H1 (cell line): ENCODE results near the gene MTMR10. TPM values are rescaled to one million over a fixed set of nuclear protein-coding genes. Genes with fewer than 3 reads are reported as not detected.

Experiments used
- CTCF ChIA-PET: fragments of 300-600 bp; sonication (Branson Sonifier 250); formaldehyde crosslinking; loops from one replicate; lab custom pipeline; 2021; ENCODE audit not compliant: partially characterized antibody; lab: Charles Lee
- POLR2A ChIA-PET: fragments of 300-600 bp; sonication (Branson Sonifier 250); formaldehyde crosslinking; loops from one replicate; lab custom pipeline; 2021; ENCODE audit warnings: inconsistent platforms; ENCODE audit not compliant: partially characterized antibody; lab: Charles Lee
- DNase-seq, 2 experiments: peaks; one replicate each; pipeline versions ENCODE4 v3.0.0 to v3.0.0-alpha.2; 2010 to 2022; ENCODE audit warnings: low spot score in 2 of 2, low read depth in 1 of 2, mixed read lengths in 1 of 2
- FAIRE-seq: peaks from 2 replicates; lab custom pipeline; 2011; peaks lifted over from hg19 to GRCh38; lab: Jason Lieb, UNC
- H2AFZ ChIP-seq: 2 replicates; pipeline ENCODE4 v1.8.1; 2012; ENCODE audit warnings: low read length, inconsistent platforms
- H2AK5ac ChIP-seq: 2 replicates; pipeline ENCODE4 v1.6.1; 2013; ENCODE audit warnings: low read depth, low read length
- H2BK120ac ChIP-seq: replicated peaks from 2 replicates; pipeline ENCODE3; 2013; ENCODE audit warnings: low read depth, low read length, inconsistent platforms
- H2BK12ac ChIP-seq: 2 replicates; pipeline ENCODE4 v1.6.1; 2013; ENCODE audit warnings: low read depth, low read length
- H2BK15ac ChIP-seq: 2 replicates; pipeline ENCODE4 v1.6.1; 2013; ENCODE audit warnings: low read length
- H2BK20ac ChIP-seq: 2 replicates; pipeline ENCODE4 v1.6.1; 2013; ENCODE audit warnings: low read length
- H2BK5ac ChIP-seq: 2 replicates; pipeline ENCODE4 v1.6.1; 2013; ENCODE audit warnings: low read depth, low read length
- H3K14ac ChIP-seq: 2 replicates; pipeline ENCODE4 v1.6.1; 2013; ENCODE audit warnings: inconsistent platforms; ENCODE audit not compliant: insufficient read length
- H3K18ac ChIP-seq: 2 replicates; pipeline ENCODE4 v1.6.1; 2013; ENCODE audit warnings: low read length; ENCODE audit errors: extremely low read depth
- H3K23ac ChIP-seq: 2 replicates; pipeline ENCODE4 v1.6.1; 2013; ENCODE audit warnings: inconsistent platforms; ENCODE audit not compliant: insufficient read length
- H3K23me2 ChIP-seq: 2 replicates; pipeline ENCODE4 v1.6.1; 2013; ENCODE audit warnings: low read depth, low read length
- H3K27ac ChIP-seq: 2 replicates; pipeline ENCODE4 v1.6.1; 2011; ENCODE audit warnings: low read depth, low read length, inconsistent platforms
- H3K27me3 ChIP-seq, 4 experiments: replicated peaks in 1 of 4; 1 replicate in 1 of 4; 2 replicates in 3 of 4; pipeline versions ENCODE4 v1.6.1 to v1.8.1; 2011 to 2013; ENCODE audit warnings: low read length in 3 of 4, mild to moderate bottlenecking in 3 of 4, inconsistent platforms in 2 of 4, mixed read lengths in 2 of 4, moderate library complexity in 1 of 4; ENCODE audit not compliant: control insufficient read depth in 3 of 4, insufficient read depth in 3 of 4; ENCODE audit errors: extremely low read depth in 1 of 4
- H3K36me3 ChIP-seq, 4 experiments: 2 replicates each; pipeline versions ENCODE4 v1.6.1 to v1.8.1; 2011 to 2013; ENCODE audit warnings: mild to moderate bottlenecking in 4 of 4, low read length in 3 of 4, moderate library complexity in 2 of 4, control low read depth in 1 of 4, inconsistent platforms in 1 of 4; ENCODE audit not compliant: insufficient read depth in 4 of 4, control insufficient read depth in 2 of 4
- H3K4ac ChIP-seq: replicated peaks from 2 replicates; pipeline ENCODE3; 2013; ENCODE audit warnings: low read length, low read depth, mixed read lengths, inconsistent platforms; ENCODE audit not compliant: insufficient read length
- H3K4me1 ChIP-seq, 4 experiments: replicated peaks in 1 of 4; 1 replicate in 1 of 4; 2 replicates in 3 of 4; pipeline versions ENCODE4 v1.6.1 to v1.8.1; 2011 to 2013; ENCODE audit warnings: low read length in 3 of 4, inconsistent platforms in 2 of 4, mixed read lengths in 1 of 4; ENCODE audit not compliant: insufficient read depth in 4 of 4, control insufficient read depth in 3 of 4
- H3K4me2 ChIP-seq, 2 experiments: 2 replicates each; pipeline versions ENCODE4 v1.6.1 to v1.8.1; 2011 to 2013; ENCODE audit warnings: low read depth in 2 of 2, low read length in 2 of 2, control low read depth in 1 of 2, inconsistent platforms in 1 of 2, mild to moderate bottlenecking in 1 of 2; ENCODE audit not compliant: insufficient read depth in 1 of 2
- H3K4me3 ChIP-seq, 4 experiments: fragments of 200-600, 300-600 bp in 1 of 4; sonication (generic), shearing (Covaris generic), sonication (Bioruptor Twin) in 1 of 4; 2 replicates each; pipeline versions ENCODE4 v1.5.1 to v1.8.1; 2011 to 2016; ENCODE audit warnings: low read length in 4 of 4, low read depth in 3 of 4, control low read depth in 2 of 4, inconsistent platforms in 2 of 4, mild to moderate bottlenecking in 2 of 4, mixed read lengths in 1 of 4, moderate library complexity in 1 of 4; ENCODE audit not compliant: insufficient read depth in 2 of 4; ENCODE audit errors: extremely low read depth in 1 of 4
- H3K56ac ChIP-seq: replicated peaks from 2 replicates; pipeline ENCODE3; 2013; ENCODE audit warnings: low read depth, mild to moderate bottlenecking, mixed read lengths, low read length, inconsistent platforms; ENCODE audit not compliant: insufficient read length
- H3K79me1 ChIP-seq: 2 replicates; pipeline ENCODE4 v1.6.1; 2013; ENCODE audit warnings: low read depth, low read length, control low read depth
- H3K79me2 ChIP-seq, 2 experiments: 2 replicates each; pipeline versions ENCODE4 v1.6.1 to v1.8.1; 2012 to 2013; ENCODE audit warnings: low read length in 2 of 2, mild to moderate bottlenecking in 2 of 2, inconsistent platforms in 1 of 2; ENCODE audit not compliant: insufficient read depth in 2 of 2, control insufficient read depth in 1 of 2
- H3K9ac ChIP-seq, 4 experiments: replicated peaks in 1 of 4; 1 replicate in 1 of 4; 2 replicates in 3 of 4; pipeline versions ENCODE4 v1.6.1 to v1.8.1; 2011 to 2013; ENCODE audit warnings: low read depth in 3 of 4, low read length in 3 of 4, control low read depth in 2 of 4, mild to moderate bottlenecking in 2 of 4, moderate library complexity in 2 of 4, inconsistent platforms in 1 of 4; ENCODE audit errors: extremely low read depth in 1 of 4
- H3K9me3 ChIP-seq, 2 experiments: 2 replicates each; pipeline versions ENCODE4 v1.6.1 to v1.8.1; 2012 to 2013; ENCODE audit warnings: mild to moderate bottlenecking in 2 of 2, moderate library complexity in 2 of 2, control low read depth in 1 of 2, inconsistent platforms in 1 of 2, low read depth in 1 of 2, low read length in 1 of 2, mixed read lengths in 1 of 2; ENCODE audit not compliant: insufficient read depth in 2 of 2
- H4K20me1 ChIP-seq, 2 experiments: replicated peaks in 1 of 2; 2 replicates each; pipeline versions ENCODE3 to v1.8.1; 2011 to 2013; ENCODE audit warnings: inconsistent platforms in 2 of 2, low read length in 2 of 2, mild to moderate bottlenecking in 1 of 2; ENCODE audit not compliant: insufficient read depth in 2 of 2, control insufficient read depth in 1 of 2
- H4K5ac ChIP-seq: 2 replicates; pipeline ENCODE4 v1.6.1; 2013; ENCODE audit warnings: low read length, low read depth, mixed read lengths, inconsistent platforms; ENCODE audit not compliant: insufficient read length
- H4K8ac ChIP-seq: 2 replicates; pipeline ENCODE4 v1.8.0; 2013; ENCODE audit warnings: mild to moderate bottlenecking, moderate library complexity, low read length, inconsistent platforms; ENCODE audit not compliant: insufficient read depth; ENCODE audit errors: extremely low read depth
- H4K91ac ChIP-seq: replicated peaks from 2 replicates; pipeline ENCODE3; 2013; ENCODE audit warnings: low read length, mixed read lengths, inconsistent platforms; ENCODE audit not compliant: insufficient read length
- ATF2 ChIP-seq: IDR thresholded peaks from 2 replicates; pipeline ENCODE4 v1.6.1; 2012; ENCODE audit warnings: low read length, inconsistent platforms
- BACH1 ChIP-seq: IDR thresholded peaks from 2 replicates; pipeline ENCODE4 v1.6.1; 2012; ENCODE audit warnings: low read length, improper control_type of control experiment
- CBX8 ChIP-seq: fragments of 300-800, 300-1000 bp; sonication (generic); IDR thresholded peaks from 2 replicates; pipeline ENCODE4 v1.7.1; 2016; ENCODE audit warnings: low read depth, low read length, borderline replicate concordance
- E2F6 ChIP-seq: IDR thresholded peaks from 2 replicates; pipeline ENCODE4 v1.6.1; 2012; ENCODE audit warnings: inconsistent platforms
- GABPA ChIP-seq: IDR thresholded peaks from 2 replicates; pipeline ENCODE4 v1.6.1; 2011; ENCODE audit warnings: mild to moderate bottlenecking, low read length, moderate library complexity, borderline replicate concordance; ENCODE audit not compliant: insufficient read depth
- HDAC2 ChIP-seq, 2 experiments: fragments of 300-600 bp in 1 of 2; sonication (generic) in 1 of 2; IDR thresholded peaks; 2 replicates each; pipeline ENCODE4 v1.6.1; 2011 to 2012; ENCODE audit warnings: low read depth in 2 of 2, low read length in 2 of 2, mild to moderate bottlenecking in 2 of 2, moderate library complexity in 2 of 2, borderline replicate concordance in 1 of 2, inconsistent platforms in 1 of 2
- KDM5A ChIP-seq: fragments of 200-600 bp; IDR thresholded peaks from 2 replicates; pipeline ENCODE4 v1.7.1; 2012; ENCODE audit warnings: mild to moderate bottlenecking, low read length, inconsistent platforms, mixed read lengths
- POLR2AphosphoS5 ChIP-seq: IDR thresholded peaks from 2 replicates; pipeline ENCODE4 v1.6.1; 2011; ENCODE audit warnings: low read depth, low read length
- SRF ChIP-seq: IDR thresholded peaks from 2 replicates; pipeline ENCODE4 v1.6.1; 2011; ENCODE audit warnings: mild to moderate bottlenecking, low read depth, low read length, moderate library complexity
- TAF7 ChIP-seq: optimal IDR thresholded peaks from 2 replicates; pipeline ENCODE3; 2011; ENCODE audit warnings: low read depth, mild to moderate bottlenecking, inconsistent platforms, low read length, moderate library complexity, borderline replicate concordance
- ZNF274 ChIP-seq: IDR thresholded peaks from 2 replicates; pipeline ENCODE4 v1.7.0; 2012; ENCODE audit warnings: low read length, borderline replicate concordance; ENCODE audit errors: extremely low read depth
- WGBS, 2 experiments: shearing (Covaris generic) in 1 of 2; methylation state at CpG; one replicate each; pipeline versions ENCODE4 v1.1.6 to v1.1.7; 2013 to 2015; ENCODE audit warnings: low lambda C conversion rate in 2 of 2, mixed read lengths in 2 of 2, inconsistent platforms in 1 of 2, low coverage in 1 of 2, missing lambda C conversion rate in 1 of 2; ENCODE audit not compliant: insufficient replicate concordance in 2 of 2, insufficient coverage in 1 of 2, insufficient read length in 1 of 2; ENCODE audit errors: extremely low coverage in 1 of 2, missing lambda C conversion rate in 1 of 2; 5-methylcytosine and 5-hydroxymethylcytosine counted together
- polyA plus RNA-seq, 7 experiments: library from polyadenylated mRNA; depleted of rRNA in 3 of 7; stranded (reverse) in 5 of 7; unstranded in 2 of 7; fragments of >200 nt in 5 of 7; fragments of 200-250 nt in 2 of 7; gene quantifications; 1 replicate in 5 of 7; 2 replicates in 1 of 7; 4 replicates in 1 of 7; pipeline versions ENCODE4 v1.2.1 to v1.2.3, GENCODE V29; 2011 to 2013; ENCODE audit warnings: missing spikeins in 2 of 7, mixed read lengths in 2 of 7
- total RNA-seq: library from RNA; stranded (reverse); fragmentation: NEBNext Ultra II Directional; extraction: Animal tissue kit (Norgen Biotek cat#: 25700); gene quantifications from 2 replicates; pipeline ENCODE4 v1.2.1, GENCODE V29; 2021

The MTMR10 gene
- total and polyA plus RNA-seq, 2 of the 8 experiments (the other 6 are each of a cell fraction or from before 2014, with no cell fraction given), result 3.8 to 13.1 TPM

- Histone ChIP-seq H3K79me2 (no peaks in the 10 kb centered on the region), H3K9me3 (peaks cover 7 to 8% of the 10 kb centered on the region in 2 experiments; a peak in 2 of 4 replicates), H3K27ac (no peak overlapping the region), H3K4me2 (no peak overlapping the region), H3K79me1 (no peaks in the 10 kb centered on the region), H4K8ac (no peak overlapping the region), H3K23ac (no peak overlapping the region), H3K14ac (no peak overlapping the region), H2BK15ac (no peak overlapping the region), H3K4ac (no peak overlapping the region), H4K5ac (no peak overlapping the region), H2BK20ac (no peak overlapping the region), H3K4me1 (peaks cover 0 to 9% (median 1%) of the 10 kb centered on the region in 4 experiments; a peak in 2 of 7 replicates), H2BK12ac (no peak overlapping the region), H2BK120ac (no peak overlapping the region), H2AK5ac (no peak overlapping the region), H3K36me3 (no peaks in the 10 kb centered on the region), H4K20me1 (no peaks in the 10 kb centered on the region), H3K9ac (no peak overlapping the region), H3K56ac (no peak overlapping the region), H4K91ac (no peak overlapping the region), H2AFZ (no peak overlapping the region), H3K23me2 (no peaks in the 10 kb centered on the region), H2BK5ac (no peak overlapping the region), H3K27me3 (no peaks in the 10 kb centered on the region), H3K18ac (no peak overlapping the region), H3K4me3 (no peak overlapping the region)
- POLR2A ChIA-PET, result no interaction called here
- WGBS, 2 experiments, result 93% methylated on average over 3 of the region's 3 CpGs; no CpG with 5 or more reads in 1 of the 2 experiments
- FAIRE-seq (no peak), DNase-seq (no peak)
- CTCF ChIA-PET, result interaction anchor here (0.6 to 3.1 kb wide), 3 partner anchors 14 to 113 kb away, joined by 4 to 9 read pairs (median 4); no protein-coding TSS in a partner anchor
- TF ChIP-seq HDAC2 (IDR thresholded peaks at IDR 0.05; ENCODE audit: borderline replicate concordance in 1 of 2, low read depth in 2 of 2, low read length in 2 of 2) (no peak), CBX8 (no peak), ZNF274 (no peak), SRF (no peak), TAF7 (no peak), KDM5A (no peak), POLR2AphosphoS5 (no peak), BACH1 (no peak), E2F6 (no peak), GABPA (no peak), ATF2 (no peak)
Measured at GRCh38 chr15:31016446-31016915, 25.1 kb upstream of the MTMR10 start.
